Measurements from ENCODE around the gene GPR146. TPM values are rescaled to one million over a fixed set of nuclear protein-coding genes. Genes with fewer than 3 reads are reported as not detected.
"Not testable (repeated sequence)": the region's sequence is repeated elsewhere in the genome, so short reads cannot be mapped to it uniquely, and the experiment has no call there.

GPR146 gene
- total RNA-seq, 2 donors from 2014 or later = 0.66 to 0.75 TPM

- Histone ChIP-seq H3K36me3 (ENCODE audit: control insufficient read depth, insufficient read depth, low read length) (peaks cover 11% of the 10 kb centered on the region), H3K4me1 (ENCODE audit: control insufficient read depth, insufficient read depth, low read length) (no peaks in the 10 kb centered on the region), H3K27ac (ENCODE audit: low read depth, low read length) (no peak overlapping the region), H3K4me3 (ENCODE audit: low read length) (no peak overlapping the region), H3K9me3 (ENCODE audit: control insufficient read depth, low read length) (peaks cover 17% of the 10 kb centered on the region), H3K27me3 (ENCODE audit: control insufficient read depth, insufficient read depth, low read length, poor library complexity, severe bottlenecking) (no peaks in the 10 kb centered on the region), H3K9ac (ENCODE audit: extremely low read depth, low read length, poor library complexity, severe bottlenecking) (no peak overlapping the region)
- Mint-ChIP-seq H3K4me3 (no peak overlapping the region), H3K9me3 (peaks cover 15% of the 10 kb centered on the region), H3K4me1 (no peaks in the 10 kb centered on the region), H3K27ac (no peak overlapping the region), H3K36me3 (ENCODE audit: low read depth) (peaks cover 14% of the 10 kb centered on the region), H3K27me3 (ENCODE audit: insufficient read depth) (no peaks in the 10 kb centered on the region)
- 93 to 96% methylated on average over 18 to 20 of the region's 20 CpGs for WGBS, 2 experiments (ENCODE audit: insufficient coverage in 1 of 2, insufficient read length in 1 of 2)
- TF ChIP-seq, protein P1, sequence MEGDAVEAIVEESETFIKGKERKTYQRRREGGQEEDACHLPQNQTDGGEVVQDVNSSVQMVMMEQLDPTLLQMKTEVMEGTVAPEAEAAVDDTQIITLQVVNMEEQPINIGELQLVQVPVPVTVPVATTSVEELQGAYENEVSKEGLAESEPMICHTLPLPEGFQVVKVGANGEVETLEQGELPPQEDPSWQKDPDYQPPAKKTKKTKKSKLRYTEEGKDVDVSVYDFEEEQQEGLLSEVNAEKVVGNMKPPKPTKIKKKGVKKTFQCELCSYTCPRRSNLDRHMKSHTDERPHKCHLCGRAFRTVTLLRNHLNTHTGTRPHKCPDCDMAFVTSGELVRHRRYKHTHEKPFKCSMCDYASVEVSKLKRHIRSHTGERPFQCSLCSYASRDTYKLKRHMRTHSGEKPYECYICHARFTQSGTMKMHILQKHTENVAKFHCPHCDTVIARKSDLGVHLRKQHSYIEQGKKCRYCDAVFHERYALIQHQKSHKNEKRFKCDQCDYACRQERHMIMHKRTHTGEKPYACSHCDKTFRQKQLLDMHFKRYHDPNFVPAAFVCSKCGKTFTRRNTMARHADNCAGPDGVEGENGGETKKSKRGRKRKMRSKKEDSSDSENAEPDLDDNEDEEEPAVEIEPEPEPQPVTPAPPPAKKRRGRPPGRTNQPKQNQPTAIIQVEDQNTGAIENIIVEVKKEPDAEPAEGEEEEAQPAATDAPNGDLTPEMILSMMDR (conservative IDR thresholded peaks at IDR 0.05) = no peak
- no peak for DNase-seq
These were observed 10.7 kb upstream of the GPR146 start for GRCh38 chr7:1033546-1034145.

GRCh38 chr7:1034769-1035168, 9.6 kb upstream of the GPR146 start:
- WGBS, 2 experiments (ENCODE audit: insufficient coverage in 1 of 2, insufficient read length in 1 of 2) = 67 to 90% methylated on average over 1 of the region's 1 CpG
- H3K27ac Mint-ChIP-seq; H3K4me3 Mint-ChIP-seq; H3K9ac ChIP-seq (ENCODE audit: extremely low read depth, low read length, poor library complexity, severe bottlenecking); DNase-seq; H3K4me1 ChIP-seq (ENCODE audit: control insufficient read depth, insufficient read depth, low read length); H3K27me3 Mint-ChIP-seq (ENCODE audit: insufficient read depth); H3K4me1 Mint-ChIP-seq; H3K4me3 ChIP-seq (ENCODE audit: low read length); H3K27me3 ChIP-seq (ENCODE audit: control insufficient read depth, insufficient read depth, low read length, poor library complexity, severe bottlenecking); H3K27ac ChIP-seq (ENCODE audit: low read depth, low read length): not testable (repeated sequence)
- Mint-ChIP-seq H3K36me3 (ENCODE audit: low read depth) (peaks cover 14% of the 10 kb centered on the region), H3K9me3 (peaks cover 15% of the 10 kb centered on the region)
- peaks cover 17% of the 10 kb centered on the region for H3K9me3 ChIP-seq (ENCODE audit: control insufficient read depth, low read length)
- peaks cover 11% of the 10 kb centered on the region for H3K36me3 ChIP-seq (ENCODE audit: control insufficient read depth, insufficient read depth, low read length)

DNA sequence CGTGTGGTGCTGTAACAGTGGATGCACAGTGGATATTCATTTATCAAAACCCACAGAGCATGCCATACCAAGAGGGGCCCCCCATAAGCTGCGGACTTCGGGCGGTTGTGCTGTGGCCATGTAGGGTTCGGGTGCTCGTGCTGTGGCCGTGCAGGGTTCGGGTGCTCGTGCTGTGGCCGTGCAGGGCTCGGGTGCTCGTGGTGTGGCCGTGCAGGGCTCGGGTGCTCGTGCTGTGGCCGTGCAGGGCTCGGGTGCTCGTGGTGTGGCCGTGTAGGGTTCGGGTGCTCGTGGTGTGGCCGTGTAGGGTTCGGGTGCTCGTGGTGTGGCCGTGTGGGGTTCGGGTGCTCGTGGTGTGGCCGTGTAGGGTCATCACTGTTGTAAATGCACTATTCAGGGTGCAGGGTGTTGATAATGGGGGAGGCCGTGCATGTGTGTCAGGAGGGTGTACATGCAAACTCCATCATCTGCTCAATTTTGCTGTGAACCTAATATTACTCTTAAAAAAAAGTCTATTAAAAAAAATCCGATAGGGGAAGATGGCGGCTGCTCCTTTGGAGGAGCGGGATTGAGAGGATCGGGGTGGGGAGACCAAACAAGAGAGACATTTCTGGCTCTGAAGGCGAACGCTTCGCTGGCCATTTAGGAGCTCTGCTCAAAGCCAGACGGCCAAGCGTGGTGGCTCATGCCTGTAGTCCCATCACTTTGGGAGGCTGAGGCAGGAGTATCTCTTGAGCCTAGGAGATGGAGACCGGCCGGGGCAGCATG, 8.0 kb upstream of the GPR146 start:
- WGBS, 2 experiments (ENCODE audit: insufficient coverage in 1 of 2, insufficient read length in 1 of 2) = 96 to 97% methylated on average over 16 to 40 of the region's 40 CpGs
- H3K27me3 ChIP-seq (ENCODE audit: control insufficient read depth, insufficient read depth, low read length, poor library complexity, severe bottlenecking); H3K9ac ChIP-seq (ENCODE audit: extremely low read depth, low read length, poor library complexity, severe bottlenecking); H3K4me1 ChIP-seq (ENCODE audit: control insufficient read depth, insufficient read depth, low read length); H3K4me1 Mint-ChIP-seq; H3K4me3 Mint-ChIP-seq; H3K4me3 ChIP-seq (ENCODE audit: low read length); H3K27ac ChIP-seq (ENCODE audit: low read depth, low read length); H3K27me3 Mint-ChIP-seq (ENCODE audit: insufficient read depth); DNase-seq; H3K27ac Mint-ChIP-seq: not testable (repeated sequence)
- Histone ChIP-seq H3K36me3 (ENCODE audit: control insufficient read depth, insufficient read depth, low read length) (peaks cover 11% of the 10 kb centered on the region), H3K9me3 (ENCODE audit: control insufficient read depth, low read length) (peaks cover 17% of the 10 kb centered on the region)
- Mint-ChIP-seq H3K36me3 (ENCODE audit: low read depth) (peaks cover 16% of the 10 kb centered on the region), H3K9me3 (peaks cover 15% of the 10 kb centered on the region)

GRCh38 chr7:1040233-1040632, 4.1 kb upstream of the GPR146 start:
- H3K36me3 Mint-ChIP-seq (ENCODE audit: low read depth) = peaks cover 10% of the 10 kb centered on the region
- not testable (repeated sequence) for H3K27ac Mint-ChIP-seq; H3K9ac ChIP-seq (ENCODE audit: extremely low read depth, low read length, poor library complexity, severe bottlenecking); H3K4me3 Mint-ChIP-seq; DNase-seq; H3K27me3 Mint-ChIP-seq (ENCODE audit: insufficient read depth); H3K4me1 ChIP-seq (ENCODE audit: control insufficient read depth, insufficient read depth, low read length); H3K27ac ChIP-seq (ENCODE audit: low read depth, low read length); H3K36me3 ChIP-seq (ENCODE audit: control insufficient read depth, insufficient read depth, low read length); H3K27me3 ChIP-seq (ENCODE audit: control insufficient read depth, insufficient read depth, low read length, poor library complexity, severe bottlenecking); H3K4me3 ChIP-seq (ENCODE audit: low read length)
- peaks cover 10% of the 10 kb centered on the region for H3K9me3 ChIP-seq (ENCODE audit: control insufficient read depth, low read length)
- peaks cover 11% of the 10 kb centered on the region for H3K9me3 Mint-ChIP-seq
- H3K4me1 Mint-ChIP-seq = peaks cover 24% of the 10 kb centered on the region
- WGBS, 2 experiments (ENCODE audit: insufficient coverage in 1 of 2, insufficient read length in 1 of 2) = 80 to 91% methylated on average over 1 of the region's 1 CpG
